ENCODE measurements around the gene ANKFY1. TPM values are rescaled to one million over a fixed set of nuclear protein-coding genes. Genes with fewer than 3 reads are reported as not detected.

ANKFY1 gene
- total RNA-seq, 2 donors from 2014 or later: 17.9 to 40.5 TPM

- ATAC-seq (no peak), DNase-seq (no peak)
- peaks cover 40% of the 10 kb centered on the region for H3K4me1 ChIP-seq
- peak overlapping the region in 1 of 4 donors; percentile 69 for H3K27ac ChIP-seq
- H3K4me3 ChIP-seq: no peak overlapping the region
- H3K9me3 ChIP-seq: no peaks in the 10 kb centered on the region
- H3K27me3 ChIP-seq: no peaks in the 10 kb centered on the region
- intact Hi-C loops (cut with DNase I): no loop called here
- no peaks in the 10 kb centered on the region for H3K36me3 ChIP-seq (replicated peaks in 1 of 2; ENCODE audit: insufficient read depth in 1 of 2, low read depth in 2 of 2)
- WGBS, 2 donors: 92 to 98% methylated on average over 5 of the region's 5 CpGs
- TF ChIP-seq POLR2A (IDR thresholded peaks at IDR 0.05) (no peak), CTCF (IDR thresholded peaks at IDR 0.05) (no peak)
Measured at GRCh38 chr17:4246674-4247073, 17.1 kb downstream of the ANKFY1 start.

GRCh38 chr17:4241535-4241934 is 22.2 kb downstream of the ANKFY1 start:
- H3K9me3 ChIP-seq: no peaks in the 10 kb centered on the region
- DNase-seq: no peak
- H3K27ac ChIP-seq: no peak overlapping the region
- peaks cover 10% of the 10 kb centered on the region for H3K4me1 ChIP-seq
- H3K27me3 ChIP-seq: no peaks in the 10 kb centered on the region
- TF ChIP-seq POLR2A (IDR thresholded peaks at IDR 0.05): no peak
- TF ChIP-seq CTCF (IDR thresholded peaks at IDR 0.05): no peak
- no peak overlapping the region for H3K4me3 ChIP-seq
- H3K36me3 ChIP-seq (replicated peaks in 1 of 2; ENCODE audit: insufficient read depth in 1 of 2, low read depth in 2 of 2): peaks cover 0 to 9% of the 10 kb centered on the region in 2 donors
- 74 to 82% methylated on average over 9 to 11 of the region's 11 CpGs for WGBS, 2 donors
- ATAC-seq: no peak
- intact Hi-C loops (cut with DNase I): no loop called here

- Histone ChIP-seq H3K4me3 (no peak overlapping the region), H3K27me3 (no peaks in the 10 kb centered on the region), H3K27ac (no peak overlapping the region), H3K36me3 (replicated peaks in 1 of 2; ENCODE audit: insufficient read depth in 1 of 2, low read depth in 2 of 2) (peaks cover 3 to 13% of the 10 kb centered on the region in 2 donors), H3K4me1 (no peaks in the 10 kb centered on the region), H3K9me3 (no peaks in the 10 kb centered on the region)
- intact Hi-C loops (cut with DNase I): no loop called here
- no peak for TF ChIP-seq POLR2A (IDR thresholded peaks at IDR 0.05)
- TF ChIP-seq CTCF (IDR thresholded peaks at IDR 0.05): no peak
- WGBS, 2 donors: 47 to 62% methylated on average over 3 of the region's 3 CpGs
- DNase-seq: no peak
- no peak for ATAC-seq
Measured at GRCh38 chr17:4236456-4236855, 27.3 kb downstream of the ANKFY1 start.

- ATAC-seq: no peak
- Histone ChIP-seq H3K27me3 (no peaks in the 10 kb centered on the region), H3K27ac (no peak overlapping the region), H3K36me3 (replicated peaks in 1 of 2; ENCODE audit: insufficient read depth in 1 of 2, low read depth in 2 of 2) (peaks cover 3 to 8% of the 10 kb centered on the region in 2 donors), H3K4me3 (no peak overlapping the region), H3K4me1 (peaks cover 8% of the 10 kb centered on the region), H3K9me3 (no peaks in the 10 kb centered on the region)
- intact Hi-C loops (cut with DNase I): no loop called here
- no peak for DNase-seq
- TF ChIP-seq POLR2A (IDR thresholded peaks at IDR 0.05): no peak
- no peak for TF ChIP-seq CTCF (IDR thresholded peaks at IDR 0.05)
- 93 to 95% methylated on average over 8 of the region's 8 CpGs for WGBS, 2 donors
Measured at GRCh38 chr17:4235372-4236279, 28.2 kb downstream of the ANKFY1 start.

- no peaks in the 10 kb centered on the region for H3K27me3 ChIP-seq
- peaks cover 19% of the 10 kb centered on the region for H3K4me1 ChIP-seq
- H3K4me3 ChIP-seq: no peak overlapping the region
- H3K9me3 ChIP-seq: no peaks in the 10 kb centered on the region
- H3K27ac ChIP-seq: no peak overlapping the region
- peaks cover 3 to 6% of the 10 kb centered on the region in 2 donors for H3K36me3 ChIP-seq (replicated peaks in 1 of 2; ENCODE audit: insufficient read depth in 1 of 2, low read depth in 2 of 2)
- no peak for DNase-seq
- ATAC-seq: no peak
- intact Hi-C loops (cut with DNase I): no loop called here
- TF ChIP-seq POLR2A (IDR thresholded peaks at IDR 0.05): no peak
- TF ChIP-seq CTCF (IDR thresholded peaks at IDR 0.05): no peak
Measured at GRCh38 chr17:4234401-4234800, 29.4 kb downstream of the ANKFY1 start.

All from body of pancreas (tissue), 4 donors.